WTC11 (cell line): ENCODE data around the gene SGTA.

Experiments
- FOXK1 ChIP-seq: sonication (generic); formaldehyde crosslinking; IDR thresholded peaks from 2 replicates; pipeline ENCODE4 v1.8.0; 2022; ENCODE audit warnings: mild to moderate bottlenecking, moderate library complexity, missing genetic modification reagents
- SMAD3 ChIP-seq: sonication (generic); formaldehyde crosslinking; IDR thresholded peaks from 2 replicates; pipeline ENCODE4 v1.8.0; 2022; ENCODE audit warnings: missing genetic modification reagents, mild to moderate bottlenecking, borderline replicate concordance
- TF ChIP-seq, protein P1 (sequence below): fragments of 200-600 bp; IDR thresholded peaks from 2 replicates; pipeline ENCODE4 v1.8.0; 2022; ENCODE audit warnings: antibody characterized with exemption
- TF ChIP-seq, protein P2 (sequence below): sonication (generic); formaldehyde crosslinking; IDR thresholded peaks from 2 replicates; pipeline ENCODE4 v1.8.1; 2023; ENCODE audit warnings: mild to moderate bottlenecking, missing genetic modification reagents, borderline replicate concordance

DNA sequence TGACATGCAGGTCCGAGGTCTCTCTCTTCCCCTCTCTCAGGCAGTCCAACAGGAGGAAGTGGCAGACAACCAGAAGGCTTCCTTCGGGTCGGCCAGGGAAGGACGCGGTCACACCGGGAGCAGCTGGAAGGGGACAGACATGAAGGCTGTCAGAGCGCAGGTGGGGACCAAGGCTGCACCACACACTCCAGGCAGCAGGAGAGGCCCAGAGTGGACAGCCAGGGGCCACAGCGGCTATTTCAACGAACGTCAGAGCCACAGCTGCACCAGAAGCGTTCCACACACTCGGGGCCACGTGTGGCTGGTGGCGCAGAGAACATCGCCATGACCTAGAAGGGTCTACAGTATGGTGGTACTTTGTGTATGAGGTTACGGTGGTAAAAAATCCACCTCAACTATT lies 27.3 kb downstream of the SGTA start:
- no peak for TF ChIP-seq SMAD3 (CRISPR knock-in tag)
- TF ChIP-seq, protein P1, sequence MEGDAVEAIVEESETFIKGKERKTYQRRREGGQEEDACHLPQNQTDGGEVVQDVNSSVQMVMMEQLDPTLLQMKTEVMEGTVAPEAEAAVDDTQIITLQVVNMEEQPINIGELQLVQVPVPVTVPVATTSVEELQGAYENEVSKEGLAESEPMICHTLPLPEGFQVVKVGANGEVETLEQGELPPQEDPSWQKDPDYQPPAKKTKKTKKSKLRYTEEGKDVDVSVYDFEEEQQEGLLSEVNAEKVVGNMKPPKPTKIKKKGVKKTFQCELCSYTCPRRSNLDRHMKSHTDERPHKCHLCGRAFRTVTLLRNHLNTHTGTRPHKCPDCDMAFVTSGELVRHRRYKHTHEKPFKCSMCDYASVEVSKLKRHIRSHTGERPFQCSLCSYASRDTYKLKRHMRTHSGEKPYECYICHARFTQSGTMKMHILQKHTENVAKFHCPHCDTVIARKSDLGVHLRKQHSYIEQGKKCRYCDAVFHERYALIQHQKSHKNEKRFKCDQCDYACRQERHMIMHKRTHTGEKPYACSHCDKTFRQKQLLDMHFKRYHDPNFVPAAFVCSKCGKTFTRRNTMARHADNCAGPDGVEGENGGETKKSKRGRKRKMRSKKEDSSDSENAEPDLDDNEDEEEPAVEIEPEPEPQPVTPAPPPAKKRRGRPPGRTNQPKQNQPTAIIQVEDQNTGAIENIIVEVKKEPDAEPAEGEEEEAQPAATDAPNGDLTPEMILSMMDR: no peak
- no peak for TF ChIP-seq FOXK1 (CRISPR knock-in tag)
- TF ChIP-seq, protein P2, sequence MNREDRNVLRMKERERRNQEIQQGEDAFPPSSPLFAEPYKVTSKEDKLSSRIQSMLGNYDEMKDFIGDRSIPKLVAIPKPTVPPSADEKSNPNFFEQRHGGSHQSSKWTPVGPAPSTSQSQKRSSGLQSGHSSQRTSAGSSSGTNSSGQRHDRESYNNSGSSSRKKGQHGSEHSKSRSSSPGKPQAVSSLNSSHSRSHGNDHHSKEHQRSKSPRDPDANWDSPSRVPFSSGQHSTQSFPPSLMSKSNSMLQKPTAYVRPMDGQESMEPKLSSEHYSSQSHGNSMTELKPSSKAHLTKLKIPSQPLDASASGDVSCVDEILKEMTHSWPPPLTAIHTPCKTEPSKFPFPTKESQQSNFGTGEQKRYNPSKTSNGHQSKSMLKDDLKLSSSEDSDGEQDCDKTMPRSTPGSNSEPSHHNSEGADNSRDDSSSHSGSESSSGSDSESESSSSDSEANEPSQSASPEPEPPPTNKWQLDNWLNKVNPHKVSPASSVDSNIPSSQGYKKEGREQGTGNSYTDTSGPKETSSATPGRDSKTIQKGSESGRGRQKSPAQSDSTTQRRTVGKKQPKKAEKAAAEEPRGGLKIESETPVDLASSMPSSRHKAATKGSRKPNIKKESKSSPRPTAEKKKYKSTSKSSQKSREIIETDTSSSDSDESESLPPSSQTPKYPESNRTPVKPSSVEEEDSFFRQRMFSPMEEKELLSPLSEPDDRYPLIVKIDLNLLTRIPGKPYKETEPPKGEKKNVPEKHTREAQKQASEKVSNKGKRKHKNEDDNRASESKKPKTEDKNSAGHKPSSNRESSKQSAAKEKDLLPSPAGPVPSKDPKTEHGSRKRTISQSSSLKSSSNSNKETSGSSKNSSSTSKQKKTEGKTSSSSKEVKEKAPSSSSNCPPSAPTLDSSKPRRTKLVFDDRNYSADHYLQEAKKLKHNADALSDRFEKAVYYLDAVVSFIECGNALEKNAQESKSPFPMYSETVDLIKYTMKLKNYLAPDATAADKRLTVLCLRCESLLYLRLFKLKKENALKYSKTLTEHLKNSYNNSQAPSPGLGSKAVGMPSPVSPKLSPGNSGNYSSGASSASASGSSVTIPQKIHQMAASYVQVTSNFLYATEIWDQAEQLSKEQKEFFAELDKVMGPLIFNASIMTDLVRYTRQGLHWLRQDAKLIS (CRISPR knock-in tag): no peak
